MM.1S (cell line): Measurements from ENCODE around the gene TBC1D10B.

Experiments
- EZH2 ChIP-seq: fragments of 300-600 bp; sonication (generic); optimal IDR thresholded peaks from 2 replicates; pipeline ENCODE3; 2017; ENCODE audit warnings: low read depth, mild to moderate bottlenecking, antibody characterized with exemption, low read length, mixed read lengths
- EZH2phosphoT487 ChIP-seq: fragments of 300-600 bp; sonication (generic); IDR thresholded peaks from 2 replicates; pipeline ENCODE4 v1.6.1; 2018; ENCODE audit warnings: antibody characterized with exemption, low read length
- TF ChIP-seq, protein P1 (sequence below): fragments of 300-600 bp; sonication (generic); IDR thresholded peaks from 2 replicates; pipeline ENCODE4 v1.5.1; 2016; ENCODE audit warnings: antibody characterized with exemption, low read length, mixed read lengths

DNA sequence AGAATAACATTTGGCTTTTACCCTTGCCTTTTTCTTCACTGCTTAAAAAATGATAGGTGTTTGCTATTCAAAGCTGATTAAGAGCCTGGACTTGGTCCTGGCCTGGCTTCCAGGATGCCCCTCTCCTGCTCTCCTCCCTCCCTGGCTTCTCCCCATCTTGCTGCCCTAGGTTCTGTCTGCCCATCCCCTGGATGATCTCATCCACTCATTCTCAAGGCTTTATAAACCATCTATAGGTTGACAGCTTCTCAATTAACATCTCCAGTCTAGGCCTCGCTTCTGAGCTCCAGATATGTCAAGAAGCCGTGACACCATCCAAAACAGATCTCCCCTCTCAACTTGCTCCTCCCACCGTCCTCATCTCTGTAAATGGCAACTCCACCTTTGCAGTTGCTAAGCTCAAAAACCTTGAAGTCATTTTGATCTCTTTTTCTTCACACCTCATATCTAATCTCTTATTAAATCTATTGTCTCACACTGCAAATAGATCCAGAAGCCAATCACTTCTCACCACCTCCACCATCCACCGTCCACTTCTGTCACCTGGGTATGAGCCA is 45.8 kb upstream of the TBC1D10B start:
- TF ChIP-seq EZH2phosphoT487: no peak
- TF ChIP-seq, protein P1, sequence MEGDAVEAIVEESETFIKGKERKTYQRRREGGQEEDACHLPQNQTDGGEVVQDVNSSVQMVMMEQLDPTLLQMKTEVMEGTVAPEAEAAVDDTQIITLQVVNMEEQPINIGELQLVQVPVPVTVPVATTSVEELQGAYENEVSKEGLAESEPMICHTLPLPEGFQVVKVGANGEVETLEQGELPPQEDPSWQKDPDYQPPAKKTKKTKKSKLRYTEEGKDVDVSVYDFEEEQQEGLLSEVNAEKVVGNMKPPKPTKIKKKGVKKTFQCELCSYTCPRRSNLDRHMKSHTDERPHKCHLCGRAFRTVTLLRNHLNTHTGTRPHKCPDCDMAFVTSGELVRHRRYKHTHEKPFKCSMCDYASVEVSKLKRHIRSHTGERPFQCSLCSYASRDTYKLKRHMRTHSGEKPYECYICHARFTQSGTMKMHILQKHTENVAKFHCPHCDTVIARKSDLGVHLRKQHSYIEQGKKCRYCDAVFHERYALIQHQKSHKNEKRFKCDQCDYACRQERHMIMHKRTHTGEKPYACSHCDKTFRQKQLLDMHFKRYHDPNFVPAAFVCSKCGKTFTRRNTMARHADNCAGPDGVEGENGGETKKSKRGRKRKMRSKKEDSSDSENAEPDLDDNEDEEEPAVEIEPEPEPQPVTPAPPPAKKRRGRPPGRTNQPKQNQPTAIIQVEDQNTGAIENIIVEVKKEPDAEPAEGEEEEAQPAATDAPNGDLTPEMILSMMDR: no peak
- TF ChIP-seq EZH2: no peak
